Dedifferentiated amniotic fluid mesenchymal stem cell (primary cell): ENCODE measurements around the gene GRAMD1B.

Experiments used
- DNase-seq: peaks from one replicate; pipeline ENCODE4 v3.0.0-alpha.2; 2016; ENCODE audit errors: extremely low spot score

Gene GRAMD1B

GRCh38 chr11:123429913-123430720 lies at the start of gene GRAMD1B:
Gene GRAMD1B (plus strand): TSS chr11:123430269. CDS start chr11:123430793, 524 bp downstream.
- peak; percentile 46 for DNase-seq

DNA sequence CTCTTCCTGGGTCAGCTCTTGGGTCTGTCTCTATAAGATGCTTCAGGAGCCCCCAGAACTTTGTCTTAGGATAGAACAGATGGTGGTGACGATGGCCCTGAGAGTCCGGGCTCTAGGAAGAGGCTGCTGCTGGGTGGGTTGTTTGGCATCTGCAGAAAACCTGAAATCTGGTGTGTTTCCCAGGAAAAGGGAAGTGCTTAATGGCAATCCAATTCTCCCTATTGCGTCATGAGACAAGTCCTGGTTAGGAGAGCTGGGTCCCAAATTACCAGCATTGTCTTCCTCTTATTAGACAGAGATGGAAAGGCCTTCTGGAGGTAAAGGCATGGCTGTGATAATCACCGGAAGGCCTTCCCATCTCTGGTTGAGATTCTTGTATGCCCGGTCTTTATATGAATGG lies 48.9 kb upstream of the GRAMD1B start:
- DNase-seq: no peak

- DNase-seq: no peak
Observed at GRCh38 chr11:123381817-123382554, 48.1 kb upstream of the GRAMD1B start.

- DNase-seq: no peak
Observed at GRCh38 chr11:123382555-123383074, 47.5 kb upstream of the GRAMD1B start.

GRCh38 chr11:123384116-123384515 lies 46.0 kb upstream of the GRAMD1B start:
- no peak for DNase-seq

- peak; percentile 18 for DNase-seq
Observed at GRCh38 chr11:123386796-123387510, 43.1 kb upstream of the GRAMD1B start.

GRCh38 chr11:123388640-123389039 lies 41.4 kb upstream of the GRAMD1B start:
- no peak for DNase-seq

- no peak for DNase-seq
Observed at GRCh38 chr11:123390146-123390545, 39.9 kb upstream of the GRAMD1B start.

- DNase-seq: no peak
Observed at GRCh38 chr11:123391646-123392348, 38.3 kb upstream of the GRAMD1B start.

GRCh38 chr11:123392431-123392830 lies 37.6 kb upstream of the GRAMD1B start:
- DNase-seq: no peak

DNA sequence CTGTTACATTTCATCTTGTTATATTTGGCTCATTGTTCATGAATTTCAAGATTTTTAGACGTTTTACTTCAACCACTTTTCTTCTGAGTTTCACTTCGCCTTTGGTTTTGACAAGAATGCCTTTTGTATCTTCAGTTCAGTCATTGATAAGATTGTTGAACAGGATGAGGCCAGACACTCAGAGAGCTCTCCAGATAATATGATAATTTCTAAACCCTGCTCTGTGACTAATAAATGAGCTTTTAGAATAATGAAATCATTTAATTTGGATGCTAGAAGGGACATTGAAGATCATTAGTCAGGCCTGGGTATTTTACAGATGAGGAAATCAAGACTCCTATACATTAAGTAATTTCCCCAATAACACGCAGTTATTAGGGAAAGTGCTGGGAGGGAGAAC lies 37.2 kb upstream of the GRAMD1B start:
- no peak for DNase-seq

DNA sequence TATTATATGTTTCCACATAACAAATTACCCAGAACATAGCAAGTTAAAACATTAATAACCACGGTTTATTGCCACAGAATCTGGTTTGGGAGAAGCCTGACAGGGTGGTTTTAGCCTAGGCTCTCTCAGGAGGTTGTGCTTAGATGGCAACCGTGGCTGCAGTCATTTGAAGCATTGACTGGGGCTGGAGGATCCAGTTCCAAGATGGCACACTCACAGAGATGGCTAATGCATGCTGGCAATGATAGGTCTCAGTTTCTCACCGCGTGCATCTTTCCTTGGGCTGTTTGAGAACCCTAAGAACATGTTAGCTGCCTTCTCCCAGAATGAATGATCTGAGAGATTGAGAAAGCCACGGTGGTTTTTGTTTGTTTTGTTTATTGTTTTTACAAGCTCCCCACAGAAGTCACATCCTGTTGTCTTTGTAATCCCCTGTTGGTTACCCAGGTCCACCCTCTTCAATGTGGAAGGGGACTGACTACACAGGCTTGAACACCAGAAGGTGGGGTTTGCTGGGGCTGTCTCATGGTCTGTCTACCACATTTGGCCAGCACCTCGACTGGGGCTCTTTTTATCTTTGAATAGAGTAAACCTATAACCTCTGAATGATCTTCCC lies 36.6 kb upstream of the GRAMD1B start:
- DNase-seq: no peak

DNA sequence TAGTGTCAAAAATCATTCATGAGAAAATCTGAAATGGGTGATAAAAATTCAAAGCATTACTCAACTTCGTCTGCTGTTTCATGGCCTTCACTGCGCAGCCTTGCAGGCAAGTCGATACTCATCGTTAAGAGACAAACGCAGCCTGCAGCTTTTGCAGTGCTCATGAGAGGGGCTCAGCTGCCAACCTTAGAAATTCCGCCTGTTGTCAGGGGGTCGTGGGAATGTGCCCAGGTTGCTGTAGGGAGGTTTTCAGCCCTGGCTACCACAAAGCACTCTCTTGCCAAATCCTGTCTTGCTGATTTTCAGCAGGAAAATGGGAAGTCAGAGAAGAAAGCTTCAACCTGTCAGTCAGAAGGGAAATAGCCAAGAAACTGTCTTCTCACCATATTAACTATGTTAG lies 25.4 kb upstream of the GRAMD1B start:
- DNase-seq: no peak

DNA sequence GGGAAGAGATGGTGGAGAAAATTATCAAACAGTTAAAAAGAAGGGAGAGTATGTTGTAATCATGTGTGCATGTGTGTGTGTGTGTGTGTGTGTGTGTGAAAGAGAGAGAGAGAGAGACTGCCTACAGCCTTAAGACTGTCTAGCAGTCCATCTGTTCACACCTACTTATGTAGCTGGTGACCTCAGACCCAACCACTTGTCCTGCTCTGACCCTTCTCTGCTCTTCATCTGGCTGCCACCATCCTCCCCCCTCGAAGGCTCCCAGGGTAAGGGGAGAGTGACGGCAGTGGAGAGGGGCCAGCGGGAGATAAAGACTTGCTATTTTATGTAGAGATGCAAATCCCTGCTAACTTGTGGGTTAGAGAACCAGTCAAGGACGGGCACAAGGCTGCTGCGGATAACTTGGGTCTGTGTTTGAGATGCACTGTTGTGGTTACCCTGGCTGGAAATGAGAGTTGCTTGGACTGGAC lies 24.9 kb upstream of the GRAMD1B start:
- no peak for DNase-seq

DNA sequence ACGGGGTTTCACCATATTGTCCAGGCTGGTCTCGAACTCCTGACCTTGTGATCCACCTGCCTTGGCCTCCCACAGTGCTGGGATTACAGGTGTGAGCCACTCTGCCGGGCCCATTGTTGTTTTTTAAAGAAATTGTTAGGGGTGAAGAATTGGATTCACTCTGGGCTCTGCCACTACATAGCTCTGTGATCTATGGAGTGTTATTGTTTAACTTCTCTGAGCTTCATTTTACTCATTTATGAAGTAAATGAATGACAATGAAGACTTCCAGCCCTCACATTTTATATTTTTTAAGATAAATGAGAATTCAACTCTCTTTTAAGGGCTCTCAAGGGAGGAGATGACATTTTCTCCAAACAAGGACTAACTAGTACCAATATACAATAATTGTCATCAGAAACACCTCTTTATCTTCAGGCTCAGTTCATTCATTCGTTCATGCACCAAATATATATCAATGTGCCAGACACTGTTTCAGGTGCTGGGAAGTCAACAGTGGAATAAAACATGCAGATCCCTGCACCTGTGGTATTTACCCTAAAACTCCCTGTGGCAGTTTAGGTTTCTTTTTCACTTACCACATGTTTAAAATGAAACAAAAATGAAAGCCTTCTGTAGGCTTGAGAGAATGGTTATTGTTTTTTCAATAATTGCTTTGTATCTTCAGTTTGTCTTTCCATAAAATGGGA lies 23.5 kb upstream of the GRAMD1B start:
- DNase-seq: no peak

DNA sequence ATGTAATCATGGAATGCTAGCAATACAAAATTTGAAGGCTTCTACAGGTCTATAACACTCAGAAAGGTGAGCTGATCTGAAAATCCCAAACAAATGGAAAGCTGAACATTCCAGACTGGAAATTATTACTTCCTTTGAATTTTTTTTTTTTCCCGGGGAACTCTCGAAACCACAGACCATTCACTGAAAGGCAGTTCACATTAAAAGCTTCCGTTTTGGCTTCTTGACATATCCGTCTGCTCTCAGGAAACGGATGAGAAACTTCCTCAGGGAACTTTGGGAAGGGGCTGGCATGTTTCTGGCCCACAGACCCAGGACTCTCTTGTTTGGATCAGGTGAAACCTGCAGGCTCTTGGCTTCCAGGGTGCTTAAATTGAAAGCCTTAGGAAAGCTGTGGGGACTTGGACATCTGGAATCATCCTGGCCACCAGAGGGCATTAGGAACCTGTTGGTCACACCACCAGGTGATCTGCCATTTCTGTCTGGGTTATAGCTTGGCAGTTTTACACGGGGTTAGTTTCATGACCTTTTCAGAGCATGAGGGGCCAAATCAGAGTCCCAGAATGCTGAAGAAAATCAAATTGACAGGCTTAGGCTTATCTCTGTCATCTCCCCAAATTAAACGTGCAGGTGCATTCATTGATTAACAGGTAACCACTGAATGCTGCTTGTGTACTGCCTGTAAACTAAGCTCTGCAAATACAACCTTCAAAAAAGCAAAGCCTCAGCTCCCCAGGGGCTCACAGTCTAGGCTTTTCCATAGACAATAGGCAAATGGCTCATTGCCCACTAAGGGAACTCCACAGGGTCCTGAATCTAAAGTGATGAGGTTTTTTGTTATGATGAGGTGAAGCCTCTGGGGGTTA lies 22.7 kb upstream of the GRAMD1B start:
- no peak for DNase-seq

DNA sequence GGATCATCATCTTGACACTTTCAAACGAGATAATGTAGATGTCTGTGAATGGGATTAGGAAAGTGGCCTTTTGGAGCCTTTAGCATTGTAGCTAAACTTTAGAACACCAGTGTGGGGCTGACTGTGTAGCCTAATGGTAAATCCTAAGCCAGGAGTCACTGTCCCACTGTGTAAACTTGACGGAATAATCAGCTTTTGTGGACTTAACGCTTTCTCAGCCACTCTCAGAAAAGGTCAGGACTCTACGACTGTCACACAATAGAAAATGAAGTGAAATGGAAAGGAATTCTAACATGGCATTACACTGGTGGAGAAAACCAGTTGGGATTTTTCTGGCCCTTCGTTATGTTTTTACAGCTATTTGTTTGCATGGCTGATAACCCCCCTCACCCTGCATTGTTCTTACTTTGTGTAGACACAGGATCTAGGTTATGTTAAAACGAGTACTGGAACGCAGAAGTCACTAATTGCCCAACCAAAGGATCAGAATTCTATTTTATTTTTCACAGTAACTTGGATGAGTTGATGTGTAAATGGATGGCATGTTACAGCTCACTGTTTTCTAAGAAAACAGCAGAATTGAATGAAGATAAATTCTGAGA lies 22.0 kb upstream of the GRAMD1B start:
- no peak for DNase-seq

- no peak for DNase-seq
Observed at GRCh38 chr11:123408619-123409455, 21.2 kb upstream of the GRAMD1B start.
